ENCODE measurements around the gene TMEM219. TPM values are rescaled to one million over a fixed set of nuclear protein-coding genes. Genes with fewer than 3 reads are reported as not detected.
"Not testable (repeated sequence)": the region's sequence is repeated elsewhere in the genome, so short reads cannot be mapped to it uniquely, and the experiment has no call there.

TMEM219 gene
- total and polyA plus RNA-seq, 7 donors = 39.6 to 80.7 (median 56.2) TPM

DNA sequence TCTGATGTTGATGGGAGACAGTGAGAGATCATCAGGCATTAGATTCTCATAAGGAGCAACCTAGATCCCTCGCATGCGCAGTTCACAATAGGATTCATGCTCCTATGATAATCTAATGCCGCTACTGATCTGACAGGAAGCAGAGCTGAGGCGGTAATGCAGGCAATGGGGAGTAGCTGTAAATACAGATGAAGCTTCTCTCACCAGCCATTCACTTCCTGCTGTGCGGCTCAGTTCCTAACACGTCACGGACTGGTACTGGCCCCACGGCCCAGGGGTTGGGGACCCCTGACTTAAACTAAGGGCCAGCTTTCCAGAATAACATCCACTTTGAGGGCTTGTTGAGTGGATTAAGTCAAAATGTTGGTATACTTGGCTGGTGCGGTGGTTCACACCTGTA is 2.6 kb upstream of the TMEM219 start:
- TF ChIP-seq, protein P1, sequence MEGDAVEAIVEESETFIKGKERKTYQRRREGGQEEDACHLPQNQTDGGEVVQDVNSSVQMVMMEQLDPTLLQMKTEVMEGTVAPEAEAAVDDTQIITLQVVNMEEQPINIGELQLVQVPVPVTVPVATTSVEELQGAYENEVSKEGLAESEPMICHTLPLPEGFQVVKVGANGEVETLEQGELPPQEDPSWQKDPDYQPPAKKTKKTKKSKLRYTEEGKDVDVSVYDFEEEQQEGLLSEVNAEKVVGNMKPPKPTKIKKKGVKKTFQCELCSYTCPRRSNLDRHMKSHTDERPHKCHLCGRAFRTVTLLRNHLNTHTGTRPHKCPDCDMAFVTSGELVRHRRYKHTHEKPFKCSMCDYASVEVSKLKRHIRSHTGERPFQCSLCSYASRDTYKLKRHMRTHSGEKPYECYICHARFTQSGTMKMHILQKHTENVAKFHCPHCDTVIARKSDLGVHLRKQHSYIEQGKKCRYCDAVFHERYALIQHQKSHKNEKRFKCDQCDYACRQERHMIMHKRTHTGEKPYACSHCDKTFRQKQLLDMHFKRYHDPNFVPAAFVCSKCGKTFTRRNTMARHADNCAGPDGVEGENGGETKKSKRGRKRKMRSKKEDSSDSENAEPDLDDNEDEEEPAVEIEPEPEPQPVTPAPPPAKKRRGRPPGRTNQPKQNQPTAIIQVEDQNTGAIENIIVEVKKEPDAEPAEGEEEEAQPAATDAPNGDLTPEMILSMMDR (IDR thresholded peaks at IDR 0.05) = no peak
- H3K4me3 ChIP-seq = no peak overlapping the region
- H3K27ac ChIP-seq = no peak overlapping the region
- H3K36me3 ChIP-seq (ENCODE audit: insufficient read depth in 1 of 2, low read depth in 1 of 2) = no peaks in the 10 kb centered on the region
- H3K27me3 ChIP-seq (ENCODE audit: insufficient read depth in 3 of 3, low read length in 2 of 3) = no peaks in the 10 kb centered on the region
- ATAC-seq (no peak), DNase-seq (no peak)
- H3K4me1 ChIP-seq = no peaks in the 10 kb centered on the region
- WGBS, 3 donors = 79 to 88% (median 84%) methylated on average over 9 of the region's 9 CpGs
- no peaks in the 10 kb centered on the region for H3K9me3 ChIP-seq
- intact Hi-C loops (cut with DNase I) = loop anchor here in 1 of 2 donors (5.0 kb wide), 1 partner anchor 43 kb away; no protein-coding TSS in a partner anchor

DNA sequence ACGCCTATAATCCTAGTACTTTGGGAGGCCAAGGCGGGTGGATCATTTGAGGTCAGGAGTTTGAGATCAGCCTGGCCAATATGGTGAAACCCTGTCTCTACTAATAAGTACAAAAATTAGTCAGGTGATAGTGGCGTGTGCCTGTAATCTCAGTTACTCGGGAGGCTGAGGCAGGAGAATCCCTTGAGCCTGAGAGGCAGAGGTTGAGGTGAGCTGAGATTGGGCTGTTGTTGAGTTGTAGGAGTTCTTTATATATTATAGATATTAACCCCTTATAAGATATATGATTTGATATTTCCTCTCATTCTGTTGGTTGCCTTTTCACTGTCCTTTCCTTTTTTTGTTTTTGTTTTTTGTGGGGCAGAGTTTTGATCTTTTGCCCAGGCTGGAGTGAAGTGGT is 2.1 kb upstream of the TMEM219 start:
- H3K4me1 ChIP-seq; DNase-seq; H3K27me3 ChIP-seq (ENCODE audit: insufficient read depth in 3 of 3, low read length in 2 of 3); H3K4me3 ChIP-seq; ATAC-seq; H3K27ac ChIP-seq; H3K36me3 ChIP-seq (ENCODE audit: insufficient read depth in 1 of 2, low read depth in 1 of 2); H3K9me3 ChIP-seq: not testable (repeated sequence)
- 85 to 88% (median 87%) methylated on average over 4 of the region's 4 CpGs for WGBS, 3 donors
- intact Hi-C loops (cut with DNase I) = loop anchor here in 1 of 2 donors (5.0 kb wide), 2 partner anchors 33 to 42 kb away; partner anchors contain the start of gene KCTD13

DNA sequence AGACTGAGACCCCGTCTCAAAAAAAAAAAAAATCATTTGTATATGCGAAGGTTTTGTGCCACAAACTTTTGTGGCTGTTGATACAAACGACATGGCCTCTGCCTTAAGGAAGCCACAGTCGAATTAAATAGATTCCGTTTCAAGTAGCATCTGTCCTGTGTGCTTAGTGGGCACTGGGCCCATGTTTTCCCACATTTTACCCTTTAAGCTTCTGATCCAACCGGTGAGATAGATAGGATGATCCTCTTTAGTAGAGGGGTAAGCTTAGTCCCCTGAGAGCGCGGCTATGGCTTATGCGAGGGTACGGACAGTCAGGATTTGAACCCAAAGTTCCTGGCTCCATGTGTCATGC is 776 bp upstream of the TMEM219 start:
- H3K27ac ChIP-seq = peak overlapping the region; percentile 83
- ATAC-seq (peak in 1 of 4 donors; percentile 5), DNase-seq (no peak)
- H3K4me3 ChIP-seq = peak overlapping the region; percentile 75
- intact Hi-C loops (cut with DNase I) = loop anchor here in 1 of 2 donors (5.0 kb wide), 1 partner anchor 34 kb away; the partner anchor contains the start of gene KCTD13
- 45 to 47% (median 47%) methylated on average over 10 of the region's 10 CpGs for WGBS, 3 donors
- no peaks in the 10 kb centered on the region for H3K4me1 ChIP-seq
- H3K9me3 ChIP-seq = no peaks in the 10 kb centered on the region
- H3K36me3 ChIP-seq (ENCODE audit: insufficient read depth in 1 of 2, low read depth in 1 of 2) = peaks cover 0 to 9% of the 10 kb centered on the region in 2 donors
- H3K27me3 ChIP-seq (ENCODE audit: insufficient read depth in 3 of 3, low read length in 2 of 3) = no peaks in the 10 kb centered on the region
- TF ChIP-seq, protein P1 (IDR thresholded peaks at IDR 0.05) = no peak

DNA sequence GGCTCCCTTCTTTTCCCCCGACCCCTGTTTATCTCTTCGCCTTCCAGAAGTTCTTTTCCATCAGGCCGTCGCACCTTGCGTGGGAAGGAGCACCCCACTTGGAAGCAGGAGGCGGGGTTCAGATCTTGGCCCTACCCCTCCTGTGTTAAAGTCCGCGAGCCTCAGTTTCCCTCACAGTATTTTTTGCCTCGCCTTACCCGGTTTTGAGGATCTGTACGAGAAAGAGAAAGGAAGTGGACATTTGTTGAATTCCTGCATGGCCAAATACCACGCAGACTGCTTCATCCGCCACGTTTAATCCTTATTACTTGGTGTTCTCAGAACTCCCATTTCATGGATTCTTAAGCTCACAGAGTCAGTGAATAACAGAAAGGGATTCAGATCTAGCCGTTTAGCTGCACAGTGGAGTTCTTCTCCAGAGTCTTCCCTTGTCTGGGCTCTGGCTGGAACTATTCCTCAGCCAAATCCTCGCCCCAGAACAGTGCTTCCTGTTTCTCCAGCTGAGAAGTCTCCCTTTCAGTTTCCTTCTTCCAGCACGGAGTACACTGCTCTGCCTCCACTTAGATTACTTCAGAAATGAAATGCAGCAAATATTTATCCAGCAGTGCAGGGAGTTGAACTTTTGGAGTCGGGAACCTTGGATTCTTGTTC is 590 bp downstream of the TMEM219 start:
- ATAC-seq (peak in 2 of 4 donors; percentile 25 to 38), DNase-seq (no peak)
- TF ChIP-seq, protein P1 (IDR thresholded peaks at IDR 0.05) = no peak
- Histone ChIP-seq H3K9me3 (no peaks in the 10 kb centered on the region), H3K27me3 (ENCODE audit: insufficient read depth in 3 of 3, low read length in 2 of 3) (no peaks in the 10 kb centered on the region), H3K27ac (peak overlapping the region; percentile 83), H3K36me3 (ENCODE audit: insufficient read depth in 1 of 2, low read depth in 1 of 2) (peaks cover 0 to 16% of the 10 kb centered on the region in 2 donors), H3K4me3 (peak overlapping the region; percentile 75), H3K4me1 (no peaks in the 10 kb centered on the region)
- intact Hi-C loops (cut with DNase I) = loop anchor here in 1 of 2 donors (5.0 kb wide), 1 partner anchor 35 kb away; the partner anchor contains the start of gene KCTD13
- 5 to 9% (median 8%) methylated on average over 18 of the region's 18 CpGs for WGBS, 3 donors

DNA sequence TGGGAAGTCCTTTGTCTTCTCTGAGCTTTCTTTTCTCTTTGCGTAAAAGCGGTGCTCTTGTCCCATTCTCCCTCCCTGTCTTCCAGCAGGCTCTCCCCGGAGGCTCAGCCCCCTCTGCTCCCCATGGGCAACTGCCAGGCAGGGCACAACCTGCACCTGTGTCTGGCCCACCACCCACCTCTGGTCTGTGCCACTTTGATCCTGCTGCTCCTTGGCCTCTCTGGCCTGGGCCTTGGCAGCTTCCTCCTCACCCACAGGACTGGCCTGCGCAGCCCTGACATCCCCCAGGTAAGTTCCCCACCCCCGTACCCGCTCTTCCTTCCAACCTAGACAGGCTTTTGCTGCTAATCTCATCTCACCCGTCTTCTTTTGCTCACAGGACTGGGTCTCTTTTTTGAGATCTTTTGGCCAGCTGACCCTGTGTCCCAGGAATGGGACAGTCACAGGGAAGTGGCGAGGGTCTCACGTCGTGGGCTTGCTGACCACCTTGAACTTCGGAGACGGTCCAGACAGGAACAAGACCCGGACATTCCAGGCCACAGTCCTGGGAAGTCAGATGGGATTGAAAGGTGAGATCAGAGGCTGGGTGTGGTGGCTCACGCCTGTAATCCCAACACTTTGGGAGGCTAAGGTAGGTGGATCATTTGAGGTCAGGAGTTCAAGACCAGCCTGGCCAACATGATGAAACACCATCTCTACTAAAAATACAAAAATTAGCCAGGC is 1.3 kb downstream of the TMEM219 start:
- H3K27ac ChIP-seq = peak overlapping the region; percentile 83
- H3K36me3 ChIP-seq (ENCODE audit: insufficient read depth in 1 of 2, low read depth in 1 of 2) = peaks cover under 1 to 21% of the 10 kb centered on the region in 2 donors
- 80 to 85% (median 82%) methylated on average over 14 of the region's 14 CpGs for WGBS, 3 donors
- H3K9me3 ChIP-seq = no peaks in the 10 kb centered on the region
- peak overlapping the region; percentile 75 for H3K4me3 ChIP-seq
- no peaks in the 10 kb centered on the region for H3K27me3 ChIP-seq (ENCODE audit: insufficient read depth in 3 of 3, low read length in 2 of 3)
- DNase-seq = no peak
- no peak for ATAC-seq
- intact Hi-C loops (cut with DNase I) = loop anchor here in 1 of 2 donors (5.0 kb wide), 1 partner anchor 36 kb away; the partner anchor contains the start of gene KCTD13
- no peaks in the 10 kb centered on the region for H3K4me1 ChIP-seq
- TF ChIP-seq, protein P1 (IDR thresholded peaks at IDR 0.05) = no peak

Data from psoas muscle (tissue), 8 donors.